Bronchial epithelial cell (primary cell): ENCODE measurements around the gene TCP10L. TPM values are rescaled to one million over a fixed set of nuclear protein-coding genes. Genes with fewer than 3 reads are reported as not detected.

Source experiments
- DNase-seq: peaks from one replicate; pipeline ENCODE4 v3.0.0-alpha.2; 2010; ENCODE audit warnings: low read depth
- FAIRE-seq: peaks from 2 replicates; lab custom pipeline; 2011; peaks lifted over from hg19 to GRCh38; lab: Jason Lieb, UNC
- H3K27me3 ChIP-seq: 2 replicates; pipeline ENCODE4 v1.5.1; 2011; ENCODE audit warnings: low read length; ENCODE audit not compliant: control insufficient read depth, insufficient read depth
- H3K36me3 ChIP-seq: 2 replicates; pipeline ENCODE4 v1.5.1; 2011; ENCODE audit warnings: low read length; ENCODE audit not compliant: control insufficient read depth, insufficient read depth
- H3K4me3 ChIP-seq: 2 replicates; pipeline ENCODE4 v1.5.1; 2011; ENCODE audit warnings: mild to moderate bottlenecking, low read depth, low read length, control low read depth
- CTCF ChIP-seq: IDR thresholded peaks from 2 replicates; pipeline ENCODE4 v1.5.1; 2011; ENCODE audit warnings: mild to moderate bottlenecking, moderate library complexity, low read length, control low read depth, inconsistent platforms; ENCODE audit not compliant: insufficient read depth, severe bottlenecking
- total RNA-seq: library from RNA; depleted of rRNA; stranded (reverse); fragments of >200 nt; gene quantifications from 2 replicates; pipeline ENCODE4 v1.2.1, GENCODE V29; 2014

TCP10L gene
- total RNA-seq, 1 donor from 2014 or later, result 0.26 TPM

GRCh38 chr21:32559006-32559610 is 26.2 kb downstream of the TCP10L start:
- H3K36me3 ChIP-seq, result no peaks in the 10 kb centered on the region
- no peak for FAIRE-seq
- no peak for TF ChIP-seq CTCF
- H3K4me3 ChIP-seq, result no peak overlapping the region
- no peaks in the 10 kb centered on the region for H3K27me3 ChIP-seq
- no peak for DNase-seq

GRCh38 chr21:32558106-32558505 is 27.2 kb downstream of the TCP10L start:
- Histone ChIP-seq H3K4me3 (no peak overlapping the region), H3K36me3 (no peaks in the 10 kb centered on the region), H3K27me3 (no peaks in the 10 kb centered on the region)
- TF ChIP-seq CTCF, result no peak
- DNase-seq, result no peak
- FAIRE-seq, result no peak

GRCh38 chr21:32554832-32555638 is 30.3 kb downstream of the TCP10L start:
- TF ChIP-seq CTCF, result no peak

GRCh38 chr21:32549886-32550285 is 35.4 kb downstream of the TCP10L start:
- H3K27me3 ChIP-seq, result no peaks in the 10 kb centered on the region
- no peak overlapping the region for H3K4me3 ChIP-seq
- no peak for TF ChIP-seq CTCF
- FAIRE-seq (no peak), DNase-seq (no peak)
- H3K36me3 ChIP-seq, result no peaks in the 10 kb centered on the region

More at GRCh38 chr21:32554832-32555638, 30.3 kb downstream of the TCP10L start:
- Histone ChIP-seq H3K4me3 (no peak overlapping the region), H3K36me3 (no peaks in the 10 kb centered on the region), H3K27me3 (no peaks in the 10 kb centered on the region)
- peak; percentile 18 for FAIRE-seq
- no peak for DNase-seq

GRCh38 chr21:32549440-32549839 is 35.9 kb downstream of the TCP10L start:
- DNase-seq (no peak), FAIRE-seq (no peak)
- Histone ChIP-seq H3K27me3 (no peaks in the 10 kb centered on the region), H3K4me3 (no peak overlapping the region), H3K36me3 (no peaks in the 10 kb centered on the region)
- TF ChIP-seq CTCF, result no peak

GRCh38 chr21:32548978-32549377 is 36.3 kb downstream of the TCP10L start:
- Histone ChIP-seq H3K36me3 (no peaks in the 10 kb centered on the region), H3K27me3 (no peaks in the 10 kb centered on the region), H3K4me3 (no peak overlapping the region)
- no peak for TF ChIP-seq CTCF
- no peak for FAIRE-seq
- no peak for DNase-seq
